IMR-90 (cell line): ENCODE measurements around the gene NDUFA1. TPM values are rescaled to one million over a fixed set of nuclear protein-coding genes. Genes with fewer than 3 reads are reported as not detected.

Experiments used
- ATAC-seq: fragments of 200-7000 bp; cut with Tn5 transposase; 2 replicates; pipeline ENCODE4 v1.9.1; 2020; ENCODE audit warnings: low read depth, mild to moderate bottlenecking, moderate library complexity
- BruUV-seq: library from RNA; stranded (reverse); fragments of 400-500 nt; replicated peaks from 2 replicates; lab custom pipeline; 2021; lab: Mats Ljungman, UMichigan
- CTCF ChIA-PET: fragments of 300-600 bp; formaldehyde crosslinking; extraction: SDS; loops from one replicate; lab custom pipeline; 2021; ENCODE audit warnings: antibody characterized with exemption; lab: Yijun Ruan, JAX
- POLR2A ChIA-PET: fragments of 300-600 bp; sonication (Branson Sonifier 250); formaldehyde crosslinking; loops from one replicate; lab custom pipeline; 2022; ENCODE audit warnings: antibody characterized with exemption; ENCODE audit not compliant: unreplicated experiment; lab: Charles Lee
- DNase-seq: peaks from one replicate; pipeline ENCODE4 v3.0.0; 2013
- H2AFZ ChIP-seq: replicated peaks from 2 replicates; pipeline ENCODE3; 2013; ENCODE audit warnings: low read length, mild to moderate bottlenecking; ENCODE audit not compliant: poor library complexity
- H2AK5ac ChIP-seq: 2 replicates; pipeline ENCODE4 v1.6.1; 2013; ENCODE audit warnings: low read depth, low read length, inconsistent platforms
- H2AK9ac ChIP-seq: replicated peaks from 2 replicates; pipeline ENCODE3; 2013; ENCODE audit warnings: mild to moderate bottlenecking, low read depth, low read length, moderate library complexity; ENCODE audit not compliant: poor library complexity
- H2BK120ac ChIP-seq: 2 replicates; pipeline ENCODE4 v1.6.1; 2013; ENCODE audit warnings: low read depth, low read length, inconsistent platforms
- H2BK15ac ChIP-seq: 3 replicates; pipeline ENCODE4 v1.6.1; 2013; ENCODE audit warnings: low read depth, low read length, inconsistent platforms
- H2BK20ac ChIP-seq: 2 replicates; pipeline ENCODE4 v1.6.1; 2013; ENCODE audit warnings: low read depth, mild to moderate bottlenecking, inconsistent platforms, low read length, moderate library complexity
- H2BK5ac ChIP-seq: 2 replicates; pipeline ENCODE4 v1.6.1; 2013; ENCODE audit warnings: mild to moderate bottlenecking, low read depth, low read length, inconsistent platforms; ENCODE audit not compliant: poor library complexity, severe bottlenecking
- H3K14ac ChIP-seq: replicated peaks from 2 replicates; pipeline ENCODE4 v1.6.1; 2013; ENCODE audit warnings: low read depth, low read length, inconsistent platforms
- H3K18ac ChIP-seq: 2 replicates; pipeline ENCODE4 v1.6.1; 2013; ENCODE audit warnings: low read depth, low read length, control low read depth
- H3K23ac ChIP-seq: 2 replicates; pipeline ENCODE4 v1.6.1; 2013; ENCODE audit warnings: low read depth, low read length, inconsistent platforms
- H3K27ac ChIP-seq: 2 replicates; pipeline ENCODE4 v1.5.1; 2013; ENCODE audit warnings: mild to moderate bottlenecking, control low read depth, low read length; ENCODE audit not compliant: insufficient read depth
- H3K27me3 ChIP-seq: 2 replicates; pipeline ENCODE4 v1.6.1; 2013; ENCODE audit warnings: low read length; ENCODE audit not compliant: control insufficient read depth, insufficient read depth
- H3K36me3 ChIP-seq: 2 replicates; pipeline ENCODE4 v1.6.1; 2013; ENCODE audit warnings: low read length, mixed read lengths; ENCODE audit not compliant: control insufficient read depth, insufficient read depth
- H3K4ac ChIP-seq: 2 replicates; pipeline ENCODE4 v1.6.1; 2013; ENCODE audit warnings: low read depth, low read length, inconsistent platforms
- H3K4me1 ChIP-seq: 2 replicates; pipeline ENCODE4 v1.6.1; 2013; ENCODE audit warnings: low read length, mixed read lengths; ENCODE audit not compliant: control insufficient read depth, insufficient read depth
- H3K4me2 ChIP-seq: 2 replicates; pipeline ENCODE4 v1.6.1; 2013; ENCODE audit warnings: low read depth, mild to moderate bottlenecking, control low read depth, low read length, moderate library complexity
- H3K4me3 ChIP-seq: 2 replicates; pipeline ENCODE4 v1.5.1; 2013; ENCODE audit warnings: low read depth, mild to moderate bottlenecking, control low read depth, low read length, moderate library complexity; ENCODE audit not compliant: insufficient read depth
- H3K56ac ChIP-seq: 2 replicates; pipeline ENCODE4 v1.6.1; 2013; ENCODE audit warnings: low read length, inconsistent platforms; ENCODE audit not compliant: insufficient read depth; ENCODE audit errors: extremely low read depth
- H3K79me1 ChIP-seq, 2 experiments: 2 replicates each; pipeline ENCODE4 v1.6.1; 2013; ENCODE audit warnings: low read length in 2 of 2, inconsistent platforms in 1 of 2, low read depth in 1 of 2
- H3K9ac ChIP-seq: 2 replicates; pipeline ENCODE4 v1.6.1; 2013; ENCODE audit warnings: low read depth, low read length, control low read depth
- H3K9me1 ChIP-seq: 2 replicates; pipeline ENCODE4 v1.6.1; 2013; ENCODE audit warnings: low read length, inconsistent platforms; ENCODE audit not compliant: insufficient read depth
- H3K9me3 ChIP-seq: 2 replicates; pipeline ENCODE4 v1.6.1; 2013; ENCODE audit warnings: low read length; ENCODE audit not compliant: control insufficient read depth, insufficient read depth
- H4K20me1 ChIP-seq: 2 replicates; pipeline ENCODE4 v1.6.1; 2013; ENCODE audit warnings: low read length, inconsistent platforms; ENCODE audit not compliant: insufficient read depth
- H4K5ac ChIP-seq: 2 replicates; pipeline ENCODE4 v1.6.1; 2013; ENCODE audit warnings: mild to moderate bottlenecking, low read depth, low read length, control low read depth
- H4K8ac ChIP-seq, 2 experiments: 2 replicates each; pipeline ENCODE4 v1.6.1; 2013; ENCODE audit warnings: low read depth in 2 of 2, low read length in 2 of 2, control low read depth in 1 of 2, inconsistent platforms in 1 of 2
- H4K91ac ChIP-seq: 2 replicates; pipeline ENCODE4 v1.6.1; 2013; ENCODE audit warnings: low read depth, low read length, inconsistent platforms; ENCODE audit not compliant: insufficient read depth
- CTCF ChIP-seq: conservative IDR thresholded peaks from 2 replicates; pipeline ENCODE4 v1.5.1; 2012; ENCODE audit warnings: mild to moderate bottlenecking, low read depth, low read length, improper control_type of control experiment
- MXI1 ChIP-seq: IDR thresholded peaks from 2 replicates; pipeline ENCODE4 v1.6.1; 2012; ENCODE audit warnings: low read depth, mild to moderate bottlenecking, low read length, moderate library complexity, borderline replicate concordance
- NFE2L2 ChIP-seq: fragments of 150-350 bp; IDR thresholded peaks from 2 replicates; pipeline ENCODE4 v1.6.1; 2016; ENCODE audit warnings: low read depth, mild to moderate bottlenecking, low read length
- POLR2A ChIP-seq: IDR thresholded peaks from 2 replicates; pipeline ENCODE4 v1.6.1; 2012; ENCODE audit warnings: mild to moderate bottlenecking, low read depth, low read length
- RAD21 ChIP-seq: IDR thresholded peaks from 2 replicates; pipeline ENCODE4 v1.6.1; 2012; ENCODE audit warnings: low read length, improper control_type of control experiment
- RFX5 ChIP-seq: IDR thresholded peaks from 2 replicates; pipeline ENCODE4 v1.8.0; 2012; ENCODE audit warnings: low read depth, mild to moderate bottlenecking, low read length, moderate library complexity
- SMC3 ChIP-seq: fragments of 150-350 bp; IDR thresholded peaks from 2 replicates; pipeline ENCODE4 v1.6.1; 2016; ENCODE audit warnings: low read depth, mild to moderate bottlenecking, antibody characterized with exemption, low read length, moderate library complexity
- WGBS, 2 experiments: methylation state at CpG; one replicate each; pipeline versions ENCODE4 v1.1.5 to v1.1.7; 2013; ENCODE audit warnings: missing lambda C conversion rate in 2 of 2; ENCODE audit not compliant: insufficient read length in 1 of 2; ENCODE audit errors: extremely low coverage in 2 of 2; 5-methylcytosine and 5-hydroxymethylcytosine counted together
- dilution Hi-C: fragments of 300-500 bp; cut with HindIII; formaldehyde crosslinking; loops from one replicate; pipeline ENCODE4 v1.14.3; 2018; ENCODE audit warnings: low sequenced_read_pairs; ENCODE audit not compliant: unreplicated experiment
- in situ Hi-C: fragments of 300-500 bp; cut with MboI; formaldehyde crosslinking; loops from 3 replicates; pipeline ENCODE4 v1.14.3; 2019; ENCODE audit warnings: low sequenced_read_pairs, inconsistent platforms, mixed read lengths
- intact Hi-C: fragments of 100-400 bp; cut with micrococcal nuclease; formaldehyde crosslinking; loops from 2 replicates; pipeline ENCODE4 v1.10.0; 2022
- polyA plus RNA-seq, 3 experiments: library from polyadenylated mRNA; depleted of rRNA; stranded (reverse); fragments of >200 nt; gene quantifications; 2 replicates each; pipeline ENCODE4 v1.2.3, GENCODE V29; 2012; ENCODE audit warnings: low replicate concordance in 1 of 3
- total RNA-seq: library from RNA; depleted of rRNA; stranded (reverse); fragments of >200 nt; gene quantifications from 2 replicates; pipeline ENCODE4 v1.2.3, GENCODE V29; 2012

Gene NDUFA1
- total and polyA plus RNA-seq, 2 of the 4 experiments (the other 2 are of a cell fraction) = 12.5 to 90.1 TPM

DNA sequence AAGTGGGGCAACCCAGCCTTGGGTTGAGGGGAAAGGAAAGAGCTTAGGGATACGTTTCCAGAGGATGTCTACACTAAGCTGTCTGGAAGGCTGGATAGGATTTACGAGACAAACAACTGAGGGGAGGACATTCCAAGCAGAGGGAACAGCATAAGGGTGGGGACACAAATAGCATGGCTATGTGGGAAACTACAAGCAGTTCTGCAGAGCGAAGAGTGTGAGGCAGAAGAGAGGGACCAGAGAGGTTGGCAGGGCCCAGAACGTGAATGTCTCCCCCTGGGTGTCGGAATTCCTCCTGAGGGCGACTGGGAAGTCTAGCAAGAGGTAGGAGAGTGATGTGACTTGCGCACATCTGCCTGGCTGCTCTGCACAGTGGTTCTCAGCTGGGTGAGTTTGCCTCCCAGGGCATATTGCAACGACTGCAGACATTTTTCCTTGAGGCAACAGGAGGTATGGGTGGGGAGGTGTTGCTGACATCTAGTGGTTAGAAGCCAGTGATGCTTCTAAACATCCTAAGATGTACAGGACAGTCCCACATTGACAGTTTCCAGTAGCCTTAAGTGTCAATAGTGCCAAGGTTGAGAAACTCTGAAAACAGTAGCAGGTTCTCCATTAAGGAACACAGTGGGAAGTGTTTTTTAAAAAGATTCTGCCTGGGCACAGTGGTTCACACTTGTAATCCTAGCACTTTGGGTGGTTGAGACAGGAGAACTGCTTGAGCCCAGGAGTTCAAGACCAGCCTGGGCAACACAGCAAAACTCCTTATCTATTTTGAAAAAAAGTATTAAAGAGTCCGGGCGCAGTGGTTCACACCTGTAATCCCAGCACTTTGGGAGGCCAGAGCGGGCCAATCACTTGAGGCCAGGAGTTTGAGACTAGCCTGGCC is 9.2 kb downstream of the NDUFA1 start:
- Histone ChIP-seq H3K23ac (no peak overlapping the region), H3K4me2 (no peak overlapping the region), H3K27me3 (no peaks in the 10 kb centered on the region), H2AK9ac (no peak overlapping the region), H4K20me1 (no peaks in the 10 kb centered on the region), H2BK20ac (no peak overlapping the region), H2BK5ac (no peak overlapping the region), H3K4me1 (no peaks in the 10 kb centered on the region), H3K9me3 (no peaks in the 10 kb centered on the region), H2AFZ (no peak overlapping the region), H2AK5ac (no peak overlapping the region), H2BK15ac (no peak overlapping the region), H3K9ac (no peak overlapping the region), H3K36me3 (no peaks in the 10 kb centered on the region; the same call in 1 of the 2 replicates), H3K4ac (no peak overlapping the region), H3K9me1 (no peaks in the 10 kb centered on the region), H4K5ac (no peak overlapping the region), H3K18ac (no peak overlapping the region), H3K56ac (no peak overlapping the region), H3K79me1 (no peaks in the 10 kb centered on the region), H3K27ac (no peak overlapping the region), H4K8ac (no peak overlapping the region), H3K4me3 (no peak overlapping the region), H3K14ac (no peak overlapping the region), H2BK120ac (no peak overlapping the region), H4K91ac (no peak overlapping the region)
- no peak for TF ChIP-seq MXI1
- no peak for TF ChIP-seq RFX5
- peak; percentile 37; the same call in 1 of the 2 replicates for TF ChIP-seq SMC3
- TF ChIP-seq RAD21 = peak; percentile 61
- no peak for TF ChIP-seq NFE2L2
- no peak for TF ChIP-seq POLR2A
- TF ChIP-seq CTCF = peak; percentile 62
- ATAC-seq (peak; percentile 95), DNase-seq (peak; percentile 63)
- CTCF ChIA-PET = interaction anchor here (0.6 to 0.8 kb wide), 2 partner anchors 10 to 175 kb away, joined by 4 read pairs; no protein-coding TSS in a partner anchor
- POLR2A ChIA-PET = no interaction called here
- in situ Hi-C loops (no loop called here), dilution Hi-C loops (no loop called here), intact Hi-C loops (loop anchor here (10.0 kb wide), 1 partner anchor 366 kb away; no protein-coding TSS in a partner anchor)
- WGBS, 2 experiments = 44% methylated on average over 2 of the region's 11 CpGs; no CpG with 5 or more reads in 1 of the 2 experiments
- BruUV-seq = no TSS peak
